GM21737 (cell line): ENCODE results near the gene UBQLNL.

Source experiments
- ATAC-seq: cut with Tn5 transposase; IDR thresholded peaks from one replicate; pipeline ENCODE4 v1.9.1; 2021; ENCODE audit warnings: mild to moderate bottlenecking, moderate library complexity; ENCODE audit not compliant: unreplicated experiment

The UBQLNL gene

GRCh38 chr11:5507933-5508305, 8.6 kb downstream of the UBQLNL start:
- no peak for ATAC-seq

DNA sequence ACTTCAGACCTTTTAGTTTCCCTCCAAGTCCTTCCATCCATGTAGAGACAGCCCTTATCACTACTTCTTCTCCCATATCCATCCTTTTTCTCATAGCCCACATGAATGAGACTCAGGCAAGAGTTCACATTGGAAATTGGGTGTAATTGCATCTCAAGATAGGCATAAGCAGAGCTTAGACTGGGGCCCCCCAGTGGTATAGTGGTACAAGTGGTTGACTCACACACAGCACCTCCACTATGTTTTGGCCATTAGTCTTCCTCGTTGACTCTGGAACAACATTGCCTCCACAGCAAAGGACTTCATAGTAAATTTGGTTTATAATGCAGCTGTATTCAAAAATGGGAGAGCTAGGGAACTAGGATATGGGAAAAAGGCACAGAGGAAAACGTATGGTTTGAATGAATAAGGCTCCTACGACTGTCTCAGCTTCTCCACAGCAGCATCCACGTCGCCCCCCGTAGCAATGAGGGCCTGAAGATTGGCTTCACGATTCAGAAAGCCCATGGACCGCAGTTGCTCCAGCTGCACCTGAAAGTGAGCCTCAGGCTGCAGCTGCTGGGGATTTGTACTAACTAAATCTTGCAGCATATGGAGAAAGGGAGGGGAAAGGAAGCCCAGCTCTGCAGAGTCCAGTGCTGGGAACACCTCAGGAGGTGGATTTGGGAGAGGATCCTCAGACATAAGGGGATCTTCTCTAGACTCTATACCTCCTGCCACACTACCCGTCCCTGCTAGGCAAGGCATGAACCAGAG, 9.1 kb downstream of the UBQLNL start:
- ATAC-seq, result no peak

DNA sequence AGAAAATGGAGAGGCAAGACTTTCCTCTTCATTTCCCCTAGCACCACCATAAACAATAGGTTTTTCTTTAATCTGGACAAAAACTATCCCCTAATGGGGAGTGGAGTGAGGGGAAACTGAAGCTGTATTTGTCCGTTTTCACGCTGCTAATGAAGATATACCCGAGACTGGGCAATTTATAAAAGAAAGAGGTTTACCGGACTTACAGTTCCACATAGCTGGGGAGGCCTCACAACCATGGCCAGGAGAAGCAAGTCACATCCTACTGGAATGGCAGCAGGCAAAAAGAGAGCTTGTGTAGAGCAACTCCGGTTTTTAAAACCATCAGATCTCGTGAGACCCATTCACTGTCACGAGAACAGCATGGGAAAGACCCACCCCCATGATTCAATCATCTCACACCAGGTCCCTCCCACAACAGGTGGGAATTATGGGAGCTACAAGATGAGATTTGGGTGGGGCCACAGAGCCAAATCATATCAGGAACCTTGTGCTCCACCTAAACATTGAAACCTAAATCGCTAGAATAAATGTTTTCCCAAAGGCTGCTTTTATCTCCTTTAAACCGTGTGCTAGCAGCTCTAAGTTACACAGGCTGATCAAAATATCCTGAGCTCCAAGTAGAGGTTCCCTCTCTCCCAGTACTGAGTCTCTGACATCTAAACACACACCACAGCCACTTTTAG, 11.0 kb downstream of the UBQLNL start:
- no peak for ATAC-seq

DNA sequence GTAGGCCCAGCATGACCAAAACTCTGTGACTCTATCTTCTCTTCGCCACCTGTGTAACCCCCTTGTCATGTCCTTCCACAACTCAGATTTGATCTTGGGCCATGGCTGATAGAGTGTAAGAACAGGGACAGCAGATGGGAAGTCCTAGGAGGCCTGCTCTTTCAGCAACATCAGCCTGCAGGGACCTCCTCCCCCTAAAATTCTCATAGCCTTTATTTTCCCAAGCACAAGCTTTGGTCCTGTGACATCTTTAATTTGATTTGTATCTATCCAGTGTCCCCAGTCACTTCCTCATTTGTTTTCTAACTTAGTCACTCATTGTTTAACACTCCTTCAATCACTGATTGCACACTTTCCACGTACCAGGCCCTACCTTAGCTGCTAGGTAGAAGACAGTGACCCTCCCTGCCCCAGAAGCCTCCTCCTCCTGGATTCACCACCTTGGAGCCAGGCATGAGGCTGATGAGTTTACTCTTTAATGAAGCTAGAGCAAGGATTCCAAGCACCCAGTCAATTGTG, 12.0 kb downstream of the UBQLNL start:
- ATAC-seq, result no peak

- ATAC-seq, result no peak
These were observed 16.1 kb downstream of the UBQLNL start for GRCh38 chr11:5500393-5500801.

GRCh38 chr11:5499671-5500070, 16.8 kb downstream of the UBQLNL start:
- no peak for ATAC-seq

- no peak for ATAC-seq
These were observed 26.7 kb downstream of the UBQLNL start for GRCh38 chr11:5489576-5490357.

DNA sequence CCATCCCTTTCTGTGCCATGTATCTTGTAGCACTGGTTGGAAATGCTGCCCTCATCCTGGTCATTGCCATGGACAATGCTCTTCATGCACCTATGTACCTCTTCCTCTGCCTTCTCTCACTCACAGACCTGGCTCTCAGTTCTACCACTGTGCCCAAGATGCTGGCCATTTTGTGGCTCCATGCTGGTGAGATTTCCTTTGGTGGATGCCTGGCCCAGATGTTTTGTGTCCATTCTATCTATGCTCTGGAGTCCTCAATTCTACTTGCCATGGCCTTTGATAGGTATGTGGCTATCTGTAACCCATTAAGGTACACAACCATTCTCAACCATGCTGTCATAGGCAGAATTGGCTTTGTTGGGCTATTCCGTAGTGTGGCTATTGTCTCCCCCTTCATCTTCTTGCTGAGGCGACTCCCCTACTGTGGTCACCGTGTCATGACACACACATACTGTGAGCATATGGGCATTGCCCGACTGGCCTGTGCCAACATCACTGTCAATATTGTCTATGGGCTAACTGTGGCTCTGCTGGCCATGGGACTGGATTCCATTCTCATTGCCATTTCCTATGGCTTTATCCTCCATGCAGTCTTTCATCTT, 27.6 kb downstream of the UBQLNL start:
- no peak for ATAC-seq

DNA sequence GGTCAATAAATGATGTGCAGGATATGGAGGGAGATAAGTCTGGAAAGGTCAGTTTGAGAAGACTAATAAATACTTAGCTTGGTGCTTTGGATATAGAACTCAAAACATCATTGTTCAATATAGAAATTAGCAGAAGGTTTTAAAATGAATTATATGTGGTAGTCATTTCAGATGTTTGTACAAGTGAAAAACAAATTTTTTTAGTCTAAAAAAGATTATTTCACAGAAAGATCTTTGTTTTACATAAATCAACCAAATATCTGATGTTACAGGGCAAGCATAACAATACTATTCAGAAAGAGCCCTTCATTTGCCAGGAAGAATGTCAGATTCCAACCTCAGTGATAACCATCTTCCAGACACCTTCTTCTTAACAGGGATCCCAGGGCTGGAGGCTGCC, 28.1 kb downstream of the UBQLNL start, which contains the start of gene OR52D1:
OR52D1 (plus strand) TSS at position 301 of the 400 bp plus-strand sequence; CDS start at position 323, 22 bp downstream.
- no peak for ATAC-seq

DNA sequence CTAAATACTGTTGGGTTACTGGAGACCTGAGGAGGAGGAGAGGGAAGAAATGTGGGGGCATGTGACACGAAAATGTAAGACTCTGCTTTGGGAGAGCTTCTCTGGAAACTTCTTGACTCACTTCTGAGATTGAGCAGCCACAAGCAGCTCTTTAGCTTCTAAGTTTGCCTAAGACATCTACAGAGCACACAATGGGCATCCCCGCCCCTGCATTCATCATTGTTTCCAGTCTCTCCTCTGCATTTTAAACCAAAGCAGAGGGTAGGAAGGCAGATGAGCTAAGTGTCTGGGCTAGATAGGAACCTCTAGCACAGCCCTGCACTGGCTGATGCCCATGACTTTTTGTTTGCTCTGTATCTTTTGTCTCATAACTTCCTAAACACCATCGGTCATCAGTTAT, 30.1 kb downstream of the UBQLNL start:
- ATAC-seq, result no peak

DNA sequence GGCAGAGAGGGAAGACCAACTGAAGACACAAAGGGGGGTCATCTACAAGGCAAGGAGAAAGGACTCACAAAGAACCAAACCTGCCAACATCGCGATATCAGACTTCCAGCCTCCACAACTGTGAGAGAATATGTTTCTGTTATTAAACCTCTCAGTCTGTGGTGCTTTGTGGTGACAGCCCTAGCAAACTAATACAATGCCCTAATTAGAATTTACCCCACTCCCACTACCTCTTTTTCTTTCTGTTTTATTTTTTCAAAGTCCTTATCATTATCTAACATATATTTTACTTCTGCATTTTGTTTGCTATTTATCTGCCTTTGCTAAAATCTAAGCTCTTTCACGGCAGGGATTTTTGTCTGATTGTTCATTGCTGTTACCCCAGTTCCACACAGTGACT, 30.5 kb downstream of the UBQLNL start:
- ATAC-seq, result no peak

- peak; percentile 81 for ATAC-seq
These were observed 40.2 kb downstream of the UBQLNL start for GRCh38 chr11:5476186-5476819.

DNA sequence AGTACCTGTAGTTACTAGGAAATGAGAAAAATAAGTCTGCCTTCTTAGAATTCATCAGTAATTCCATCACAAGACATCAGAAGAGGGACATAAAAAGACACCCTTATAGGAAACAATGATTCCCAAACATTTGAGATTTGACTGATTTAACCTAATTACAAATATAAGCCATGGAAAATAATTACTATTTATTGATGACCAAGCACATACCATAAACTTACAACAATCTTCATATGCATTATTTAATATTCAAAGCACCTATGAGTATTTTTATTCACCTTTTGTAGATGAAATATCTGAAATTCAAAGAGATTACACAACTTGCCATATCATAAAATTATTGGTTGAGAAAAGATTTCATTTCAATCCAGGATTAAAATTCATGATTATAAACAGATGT, 42.6 kb downstream of the UBQLNL start:
- ATAC-seq, result no peak

DNA sequence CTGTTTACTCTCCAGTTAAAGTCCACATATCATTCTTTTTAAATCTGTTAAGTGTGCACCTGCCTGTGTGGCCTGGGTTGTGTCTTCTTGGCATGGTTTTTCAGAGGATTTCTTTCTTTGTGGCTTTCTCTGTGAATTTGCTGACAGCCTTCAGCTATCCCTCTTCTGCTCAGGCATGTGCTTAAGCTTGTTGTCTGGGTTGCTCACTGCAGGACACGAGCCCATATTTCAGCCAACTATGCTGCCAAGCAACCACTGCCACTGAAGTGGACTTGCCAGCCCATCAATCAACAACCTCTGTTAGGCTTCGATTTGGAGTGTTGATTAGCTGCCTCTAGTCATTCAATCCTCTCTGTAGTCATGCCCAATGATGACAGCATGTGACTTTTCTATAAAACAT, 49.0 kb downstream of the UBQLNL start:
- no peak for ATAC-seq
